PC-3 (cell line): ENCODE results near the gene FBXL4. TPM values are rescaled to one million over a fixed set of nuclear protein-coding genes. Genes with fewer than 3 reads are reported as not detected.

ENCODE experiments used
- ATAC-seq: fragments of 200-7000 bp; cut with Tn5 transposase; 2 replicates; pipeline ENCODE4 v1.9.1; 2020; ENCODE audit warnings: mild to moderate bottlenecking, moderate library complexity
- BruUV-seq: library from RNA; stranded (reverse); fragments of 400-500 nt; replicated peaks from 2 replicates; lab custom pipeline; 2021; lab: Mats Ljungman, UMichigan
- CTCF ChIA-PET: fragments of 300-600 bp; sonication (Branson Sonifier 250); formaldehyde crosslinking; loops from one replicate; lab custom pipeline; 2022; ENCODE audit warnings: antibody characterized with exemption; lab: Charles Lee
- POLR2A ChIA-PET: fragments of 300-600 bp; sonication (Branson Sonifier 250); formaldehyde crosslinking; loops from one replicate; lab custom pipeline; 2022; ENCODE audit warnings: antibody characterized with exemption; ENCODE audit not compliant: unreplicated experiment; lab: Charles Lee
- DNase-seq: peaks from one replicate; pipeline ENCODE4 v3.0.0-alpha.2; 2015
- H2AFZ ChIP-seq: fragments of 300-600 bp; sonication (generic); 2 replicates; pipeline ENCODE4 v1.6.0; 2016; ENCODE audit warnings: antibody characterized with exemption, low read length
- H3F3A ChIP-seq: fragments of 300-600 bp; sonication (generic); one replicate; pipeline ENCODE4 v1.6.0; 2017; ENCODE audit warnings: antibody characterized with exemption, low read length, control low read depth, mild to moderate bottlenecking; ENCODE audit not compliant: unreplicated experiment
- H3K27ac ChIP-seq: fragments of 300-600 bp; sonication (generic); 2 replicates; pipeline ENCODE4 v1.5.1; 2016; ENCODE audit warnings: mild to moderate bottlenecking, low read length
- H3K27me3 ChIP-seq: fragments of 300-600 bp; sonication (generic); 2 replicates; pipeline ENCODE4 v1.6.1; 2016; ENCODE audit warnings: low read length, mixed read lengths
- H3K36me3 ChIP-seq: fragments of 300-600 bp; sonication (generic); 2 replicates; pipeline ENCODE4 v1.6.1; 2016; ENCODE audit warnings: low read depth, mixed run types, low read length, mixed read lengths
- H3K4me1 ChIP-seq: fragments of 300-600 bp; sonication (generic); 2 replicates; pipeline ENCODE4 v1.5.1; 2016; ENCODE audit warnings: low read length; ENCODE audit not compliant: insufficient read depth
- H3K4me2 ChIP-seq: fragments of 300-600 bp; sonication (generic); 2 replicates; pipeline ENCODE4 v1.6.0; 2016; ENCODE audit warnings: low read length
- H3K4me3 ChIP-seq: fragments of 300-600 bp; sonication (generic); 2 replicates; pipeline ENCODE4 v1.5.1; 2016; ENCODE audit warnings: mild to moderate bottlenecking, low read length, mixed read lengths
- H3K79me2 ChIP-seq: fragments of 300-600 bp; sonication (generic); 2 replicates; pipeline ENCODE4 v1.6.1; 2017; ENCODE audit warnings: low read length, mixed read lengths
- H3K9ac ChIP-seq: fragments of 300-600 bp; sonication (generic); 2 replicates; pipeline ENCODE4 v1.6.0; 2016; ENCODE audit warnings: mild to moderate bottlenecking, low read length
- H3K9me2 ChIP-seq: fragments of 300-600 bp; sonication (generic); replicated peaks from 2 replicates; pipeline ENCODE4 v1.6.1; 2016; ENCODE audit warnings: mixed run types, low read length, mixed read lengths
- H3K9me3 ChIP-seq: fragments of 300-600 bp; sonication (generic); 2 replicates; pipeline ENCODE4 v1.6.1; 2016; ENCODE audit warnings: low read length, mixed read lengths
- H4K20me1 ChIP-seq: fragments of 300-600 bp; sonication (generic); 2 replicates; pipeline ENCODE4 v1.6.1; 2016; ENCODE audit warnings: low read length, mixed read lengths
- CTCF ChIP-seq: fragments of 300-600 bp; sonication (generic); conservative IDR thresholded peaks from 2 replicates; pipeline ENCODE4 v1.5.1; 2017; ENCODE audit warnings: antibody characterized with exemption, low read depth, mild to moderate bottlenecking, low read length
- EZH2 ChIP-seq: fragments of 300-600 bp; sonication (generic); IDR thresholded peaks from one replicate; pipeline ENCODE4 v1.6.1; 2017; ENCODE audit warnings: antibody characterized with exemption, mild to moderate bottlenecking, low read length; ENCODE audit not compliant: unreplicated experiment
- EZH2phosphoT487 ChIP-seq: fragments of 300-600 bp; sonication (generic); IDR thresholded peaks from 2 replicates; pipeline ENCODE4 v1.6.1; 2018; ENCODE audit warnings: mild to moderate bottlenecking, antibody characterized with exemption, low read length, borderline replicate concordance
- intact Hi-C: fragments of 100-400 bp; cut with micrococcal nuclease; formaldehyde crosslinking; loops from 2 replicates; pipeline ENCODE4 v1.9.0; 2023
- total RNA-seq: library from RNA; depleted of rRNA; stranded (reverse); fragments of >200 nt; gene quantifications from 2 replicates; pipeline ENCODE4 v1.2.3, GENCODE V29; 2014

Gene FBXL4
- total RNA-seq, 1 experiment from 2014 or later = 3.8 TPM

- no peaks in the 10 kb centered on the region for H3K79me2 ChIP-seq
- H3K9me3 ChIP-seq = no peaks in the 10 kb centered on the region
- POLR2A ChIA-PET = interaction anchor here (0.6 kb wide), 1 partner anchor 36 kb away, joined by 5 read pairs; no protein-coding TSS in a partner anchor
These were observed 107.9 kb downstream of the FBXL4 start for GRCh38 chr6:98839781-98840361.

GRCh38 chr6:98838975-98839374 lies 108.8 kb downstream of the FBXL4 start:
- CTCF ChIA-PET = no interaction called here
- intact Hi-C loops = no loop called here

More at GRCh38 chr6:98839781-98840361, 107.9 kb downstream of the FBXL4 start:
- Histone ChIP-seq H2AFZ (no peak overlapping the region), H3K4me3 (no peak overlapping the region), H3K4me1 (no peaks in the 10 kb centered on the region), H3K27ac (no peak overlapping the region), H3K36me3 (no peaks in the 10 kb centered on the region), H3F3A (no peaks in the 10 kb centered on the region), H3K9ac (no peak overlapping the region), H3K27me3 (peaks cover 95% of the 10 kb centered on the region), H3K9me2 (no peaks in the 10 kb centered on the region), H4K20me1 (no peaks in the 10 kb centered on the region), H3K4me2 (no peak overlapping the region)
- ATAC-seq (peak; percentile 56), DNase-seq (peak; percentile 41)
- CTCF ChIA-PET = no interaction called here
- intact Hi-C loops = no loop called here
- TF ChIP-seq EZH2phosphoT487 (no peak), EZH2 (no peak), CTCF (peak; percentile 53)
- no TSS peak for BruUV-seq

More at GRCh38 chr6:98838975-98839374, 108.8 kb downstream of the FBXL4 start:
- Histone ChIP-seq H3K9ac (no peak overlapping the region), H3K79me2 (no peaks in the 10 kb centered on the region), H3K27ac (no peak overlapping the region), H3K4me1 (no peaks in the 10 kb centered on the region), H3K9me2 (no peaks in the 10 kb centered on the region), H3K9me3 (no peaks in the 10 kb centered on the region), H3F3A (no peaks in the 10 kb centered on the region), H3K4me2 (no peak overlapping the region), H3K27me3 (peaks cover 94% of the 10 kb centered on the region), H3K36me3 (no peaks in the 10 kb centered on the region), H4K20me1 (no peaks in the 10 kb centered on the region), H3K4me3 (no peak overlapping the region), H2AFZ (no peak overlapping the region)
- TF ChIP-seq EZH2phosphoT487 (no peak), CTCF (no peak), EZH2 (no peak)
- POLR2A ChIA-PET = no interaction called here
- ATAC-seq (no peak), DNase-seq (no peak)
- no TSS peak for BruUV-seq
